Activated T-helper 9 cell treated with anti-CD3 and anti-CD28 coated beads, Interleukin-2, amount 50 U/mL, for 16 hours (primary cell): Measurements from ENCODE around the gene TNFSF10.

Source experiments
- DNase-seq: peaks from one replicate; pipeline ENCODE4 v3.0.0-alpha.2; 2020; ENCODE audit warnings: low read depth

Gene TNFSF10

DNA sequence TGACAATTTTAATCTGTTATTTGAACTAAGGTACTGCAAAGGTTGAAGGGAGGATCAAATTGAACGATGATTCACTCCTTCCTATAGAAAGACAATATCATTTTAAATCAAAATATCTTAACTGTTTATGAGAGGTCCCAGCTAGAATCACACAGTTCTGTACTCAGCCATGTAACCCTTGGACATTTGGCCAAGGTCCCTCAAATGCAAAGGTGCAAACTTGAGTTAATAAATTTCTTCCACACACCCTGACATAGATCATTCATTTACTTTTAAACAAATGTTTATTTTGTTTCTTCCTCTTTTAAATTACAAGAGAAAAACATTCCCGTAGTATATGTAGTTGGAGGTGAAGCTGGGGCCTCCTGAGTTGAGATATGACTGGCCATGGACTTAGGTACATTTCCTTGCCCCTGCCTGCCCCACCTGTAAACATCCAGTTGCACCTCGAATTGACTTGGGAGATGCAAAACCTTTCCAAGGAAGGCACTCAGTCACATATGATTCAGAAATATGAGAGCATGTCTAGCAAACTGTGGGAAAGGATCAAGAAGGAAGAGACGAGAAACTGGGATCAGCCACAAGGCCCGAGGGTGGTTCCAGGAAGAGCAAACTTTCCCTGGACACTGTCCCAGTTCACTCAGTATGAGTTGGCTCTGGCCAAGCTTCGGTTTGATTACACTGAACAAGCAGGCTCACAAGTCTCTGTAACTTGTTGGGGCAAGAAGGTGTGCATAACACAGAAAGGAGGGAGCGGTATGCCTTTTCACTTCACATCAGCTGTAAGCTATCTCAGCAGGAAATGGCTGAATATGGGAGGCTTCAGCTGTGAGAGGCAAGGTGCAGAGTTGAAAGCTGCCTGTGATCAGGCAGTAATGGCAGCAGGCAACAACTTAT lies 6.7 kb downstream of the TNFSF10 start:
- DNase-seq: no peak

DNA sequence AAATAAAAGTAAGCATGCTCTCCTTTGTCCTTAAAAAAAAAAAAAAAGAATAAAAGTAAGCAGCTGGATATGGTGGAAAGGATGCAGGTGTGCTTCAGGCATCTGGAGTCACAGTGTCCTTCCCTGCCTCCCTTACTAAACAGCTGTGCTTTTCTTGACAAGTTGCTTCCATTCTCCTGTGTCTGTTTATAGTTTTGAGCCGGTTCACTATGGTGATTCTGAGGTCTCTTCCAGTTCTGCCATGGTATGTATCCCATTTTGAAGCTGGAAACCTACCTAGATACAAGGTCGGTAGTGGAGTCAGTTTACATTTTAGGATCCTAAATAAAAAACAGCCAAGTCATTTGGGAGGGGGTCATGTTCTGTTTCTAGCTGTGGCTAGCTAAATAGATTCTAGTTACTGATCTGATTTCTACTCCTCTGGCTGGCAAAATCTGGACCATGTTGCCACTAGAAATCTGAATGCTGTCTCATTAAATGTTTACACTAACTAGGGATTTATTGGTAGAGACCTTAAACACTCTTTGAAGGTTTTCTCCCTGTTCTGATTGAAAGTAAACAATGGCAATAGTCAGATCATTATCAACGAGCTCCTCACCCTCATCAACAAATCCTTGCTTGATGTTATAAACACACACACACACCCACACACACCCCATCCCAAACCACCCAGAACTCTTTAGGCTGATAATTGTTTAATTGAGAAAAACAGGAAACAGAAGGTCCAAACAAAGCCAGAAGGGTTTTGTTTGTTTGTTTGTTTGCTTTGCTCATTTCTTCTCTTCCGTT lies 7.9 kb downstream of the TNFSF10 start:
- DNase-seq: no peak

DNA sequence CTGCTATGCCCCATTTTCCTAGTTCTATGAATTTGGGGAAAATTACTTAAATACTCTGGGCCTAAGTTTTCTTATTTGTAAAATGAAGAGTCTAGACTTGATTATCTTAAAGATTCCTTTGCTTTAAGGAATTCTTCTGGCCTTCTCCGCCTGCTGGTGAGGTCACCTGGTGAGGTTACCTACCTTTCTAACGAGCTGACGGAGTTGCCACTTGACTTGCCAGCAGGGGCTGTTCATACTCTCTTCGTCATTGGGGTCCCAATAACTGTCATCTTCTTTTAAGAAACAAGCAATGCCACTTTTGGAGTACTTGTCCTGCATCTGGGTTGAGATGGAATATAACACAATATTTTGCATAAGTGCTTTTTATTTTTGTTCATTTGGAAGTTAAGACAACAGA lies 8.6 kb downstream of the TNFSF10 start:
- DNase-seq: no peak

DNA sequence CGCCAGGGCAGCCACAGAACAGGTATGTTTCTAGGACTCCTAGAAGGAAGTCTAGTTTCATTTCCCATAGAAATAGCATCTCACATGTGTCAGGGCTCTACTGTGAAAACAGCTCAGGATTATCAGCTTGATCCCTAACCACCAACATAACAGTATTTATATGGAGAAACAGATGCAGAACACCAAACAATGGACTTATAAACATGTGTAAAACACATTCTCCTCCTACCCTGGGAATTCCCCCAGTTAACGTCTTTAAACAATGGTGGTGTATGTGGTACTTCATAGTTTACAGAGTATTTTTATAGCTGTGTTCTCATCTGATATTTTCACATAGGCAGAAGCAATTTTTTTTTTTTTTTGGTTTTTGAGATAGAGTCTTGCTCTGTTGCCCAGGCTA lies 9.7 kb downstream of the TNFSF10 start:
- DNase-seq: no peak

DNA sequence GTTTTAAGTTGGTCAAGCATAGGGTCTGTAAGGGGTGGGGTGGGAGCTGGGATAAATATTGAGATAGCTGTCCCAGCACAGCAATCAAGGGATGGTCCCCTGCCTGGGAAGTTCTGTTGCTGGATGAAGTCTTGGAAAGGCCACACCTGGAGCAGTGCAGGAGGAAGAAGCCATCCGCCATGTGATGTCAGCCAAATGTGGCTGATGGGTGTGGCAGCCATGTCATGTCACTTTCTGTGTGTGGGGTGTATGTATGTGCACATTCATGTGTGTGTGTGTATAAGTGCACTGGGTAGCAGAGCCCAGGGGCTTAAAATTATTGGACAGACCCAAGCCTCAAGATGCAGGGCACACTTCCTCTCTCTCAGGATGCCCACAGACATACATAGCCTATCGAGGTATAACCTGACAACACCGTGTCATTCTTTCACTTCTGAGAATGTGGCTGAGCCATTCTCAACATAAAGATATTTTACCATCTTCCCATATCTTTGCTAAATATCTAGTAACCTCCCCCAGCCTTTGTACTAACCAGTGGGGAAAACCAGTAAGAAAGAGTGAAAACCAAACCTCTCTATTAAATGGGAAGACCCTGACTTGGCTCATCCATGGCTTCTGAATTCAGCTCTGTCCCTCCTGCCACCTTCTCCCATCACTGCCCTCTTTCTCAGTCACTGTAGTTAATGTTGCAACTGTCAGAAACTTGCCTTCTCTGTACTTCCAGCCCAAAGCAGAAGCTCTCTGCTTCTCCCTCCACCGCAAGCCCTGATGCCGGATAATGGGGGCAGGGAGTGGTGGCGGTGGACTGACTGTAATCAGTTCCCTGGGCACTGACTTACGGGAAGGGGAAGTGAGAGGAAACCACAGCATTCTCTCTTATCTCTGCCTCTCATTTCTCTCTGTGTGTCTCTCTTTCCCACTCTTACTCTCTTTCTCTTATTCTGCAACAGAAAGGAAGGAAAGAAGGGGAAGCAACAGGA lies 11.2 kb downstream of the TNFSF10 start:
- peak; percentile 47 for DNase-seq

DNA sequence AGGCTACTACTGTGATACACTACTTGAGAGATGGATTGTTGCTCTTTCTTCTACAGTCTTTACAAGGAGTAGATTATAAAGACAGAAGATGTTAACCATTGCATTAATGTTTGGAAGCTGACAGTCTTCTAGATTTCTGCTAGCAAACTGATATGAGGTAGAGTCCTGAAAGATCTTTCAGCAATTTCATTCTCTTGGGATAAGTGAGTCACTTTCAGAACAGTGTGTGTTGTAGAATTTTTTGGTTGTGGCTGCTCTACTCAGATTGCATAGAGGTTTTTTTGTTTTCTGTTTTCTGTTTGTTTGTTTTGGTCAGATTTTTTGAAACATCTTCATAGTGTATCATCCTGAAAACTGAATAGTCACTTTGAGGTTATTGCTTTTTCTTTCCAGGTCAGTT lies 17.1 kb downstream of the TNFSF10 start:
- no peak for DNase-seq

DNA sequence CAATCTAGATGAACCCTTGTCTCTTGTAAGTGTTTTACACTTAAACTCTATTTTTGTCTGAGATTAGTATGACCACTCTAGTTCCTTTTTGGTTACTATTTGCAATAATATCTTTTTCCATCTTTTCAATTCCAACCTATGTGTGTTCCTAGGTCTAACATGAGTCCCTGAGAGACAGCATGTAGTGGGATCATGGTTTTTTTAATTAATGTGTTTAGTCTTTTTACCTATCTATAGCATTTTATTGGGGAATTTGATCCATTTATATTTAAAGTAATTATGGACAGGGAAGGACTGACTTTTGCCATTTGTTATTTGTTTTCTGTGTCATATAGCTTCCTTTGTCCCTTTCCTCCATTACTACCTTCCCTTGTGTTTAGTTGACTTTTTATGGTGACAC lies 21.7 kb downstream of the TNFSF10 start:
- no peak for DNase-seq

DNA sequence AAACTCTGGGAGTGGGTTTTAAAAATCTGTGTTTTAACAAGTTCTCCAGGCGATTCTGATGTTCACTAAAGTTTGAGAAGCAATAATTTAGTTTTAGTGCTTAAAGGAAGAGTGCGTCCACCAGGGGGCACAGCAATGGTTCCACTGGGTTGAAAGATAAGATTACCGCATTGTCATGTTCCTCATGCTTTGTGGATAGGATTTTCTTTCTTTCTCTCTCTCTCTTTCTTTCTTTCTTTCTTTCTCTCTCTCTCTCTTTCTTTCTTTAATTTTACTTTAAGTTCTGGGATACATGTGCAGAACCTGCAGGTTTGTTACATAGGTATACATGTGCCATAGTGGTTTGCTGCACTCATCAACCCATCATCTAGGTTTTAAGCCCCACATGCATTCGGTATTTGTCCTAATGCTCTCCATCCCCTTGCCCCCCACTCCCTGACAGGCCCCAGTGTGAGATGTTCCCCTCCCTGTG lies 33.0 kb downstream of the TNFSF10 start:
- peak; percentile 66 for DNase-seq

DNA sequence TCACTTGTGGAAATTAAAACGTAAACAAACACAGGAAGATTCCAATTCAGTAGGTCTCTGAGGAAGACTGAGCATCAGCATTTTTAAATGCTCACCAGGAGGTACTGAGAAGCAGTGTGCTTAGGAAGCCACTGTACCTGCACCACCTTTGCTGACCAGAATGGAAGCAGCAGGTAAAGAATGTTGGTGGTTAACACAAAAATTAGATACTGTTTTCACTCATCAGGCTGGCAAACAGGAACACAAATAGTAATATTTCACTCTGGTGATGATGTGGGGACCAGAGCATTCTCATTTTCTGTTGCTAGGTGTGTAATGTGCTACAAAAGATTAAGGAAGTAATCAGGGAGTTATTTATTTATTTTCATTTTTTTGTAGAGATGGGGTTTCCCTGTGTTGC lies 45.1 kb downstream of the TNFSF10 start:
- DNase-seq: no peak

DNA sequence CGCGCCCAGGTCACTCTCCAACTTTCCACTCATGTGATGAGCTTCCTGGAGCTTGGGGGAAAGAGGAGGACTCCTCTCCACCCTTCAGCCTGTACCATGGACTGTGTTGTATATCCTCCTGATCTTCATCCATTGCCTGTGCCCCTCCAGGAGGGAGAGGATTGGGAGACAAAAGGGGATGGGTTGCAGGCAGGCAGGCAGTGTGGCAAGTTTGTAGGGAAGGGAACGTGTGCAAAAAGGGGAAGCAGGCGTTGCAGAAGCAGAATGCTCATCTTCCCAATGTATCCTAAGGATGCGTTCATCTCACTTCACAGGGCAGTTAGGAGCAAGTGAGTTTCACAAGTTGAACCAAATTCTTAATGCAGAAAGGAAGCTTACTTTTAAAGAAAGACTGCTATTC lies 46.9 kb downstream of the TNFSF10 start:
- no peak for DNase-seq

DNA sequence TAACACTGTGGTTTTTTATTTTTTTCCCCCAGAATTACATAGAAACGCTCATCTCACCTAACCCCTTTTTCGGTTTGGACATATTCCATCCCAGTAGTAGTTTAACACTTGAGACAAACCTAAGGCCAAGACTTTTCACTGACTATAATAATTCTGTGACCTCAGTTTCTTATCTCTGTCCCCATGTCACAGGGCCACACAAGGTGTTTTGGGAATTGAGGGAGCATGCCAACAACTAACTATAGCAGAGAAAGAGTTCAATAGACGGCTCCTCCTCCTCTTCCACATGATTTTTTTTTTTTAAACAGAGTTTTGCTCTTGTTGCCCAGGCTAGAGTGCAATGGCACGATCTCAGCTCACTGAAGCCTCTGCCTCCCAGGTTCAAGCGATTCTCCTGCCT lies 47.5 kb downstream of the TNFSF10 start:
- no peak for DNase-seq

- no peak for DNase-seq
Measured at GRCh38 chr3:172471903-172472302, 51.3 kb downstream of the TNFSF10 start.

- no peak for DNase-seq
Measured at GRCh38 chr3:172470588-172470987, 52.6 kb downstream of the TNFSF10 start.

- no peak for DNase-seq
Measured at GRCh38 chr3:172467170-172467824, 55.9 kb downstream of the TNFSF10 start.

DNA sequence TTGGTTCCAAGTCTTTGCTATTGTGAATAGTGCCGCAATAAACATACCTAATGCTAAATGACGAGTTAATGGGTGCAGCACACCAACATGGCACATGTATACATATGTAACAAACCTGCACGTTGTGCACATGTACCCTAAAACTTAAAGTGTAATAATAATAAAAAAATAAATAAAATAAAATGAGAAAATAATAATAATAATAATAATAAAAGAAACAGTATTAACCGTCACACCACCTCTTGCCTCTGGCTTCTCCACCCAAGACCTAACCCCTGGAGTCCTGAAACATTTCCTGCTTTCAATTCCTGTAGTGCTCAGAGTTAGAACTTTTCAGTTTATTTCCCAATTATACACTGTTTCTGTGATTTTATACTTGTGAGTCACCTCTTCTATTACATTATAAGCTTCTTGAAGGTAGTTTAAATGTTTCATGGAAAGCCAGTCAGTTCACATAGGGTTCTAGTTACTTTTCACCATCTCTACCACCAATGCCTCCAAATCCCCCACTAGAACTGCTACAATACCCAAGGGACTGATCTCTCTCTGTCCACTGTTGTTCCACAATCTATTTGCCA lies 56.6 kb downstream of the TNFSF10 start:
- no peak for DNase-seq

DNA sequence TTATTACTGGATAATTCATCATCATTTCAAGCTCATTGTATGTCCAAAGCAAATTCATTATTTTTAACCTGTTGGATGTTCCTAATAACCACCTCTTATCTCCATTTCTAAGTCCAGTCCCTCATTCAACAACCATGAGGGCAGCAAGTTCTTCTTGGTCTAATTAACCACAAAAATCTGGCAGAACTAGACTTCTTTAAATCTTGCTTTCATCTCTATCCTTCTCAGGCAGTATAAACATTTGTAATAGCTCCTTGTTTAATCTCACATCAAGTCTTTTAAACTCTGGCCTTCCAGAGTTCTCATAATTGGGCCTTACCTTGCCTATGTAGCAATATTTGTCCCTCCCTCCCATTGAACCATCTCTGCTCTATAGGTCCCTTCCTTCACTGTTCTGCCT lies 57.9 kb downstream of the TNFSF10 start:
- DNase-seq: no peak

- DNase-seq: no peak
Measured at GRCh38 chr3:172464306-172464705, 58.9 kb downstream of the TNFSF10 start.

GRCh38 chr3:172461530-172462138 lies 61.6 kb downstream of the TNFSF10 start:
- no peak for DNase-seq

- no peak for DNase-seq
Measured at GRCh38 chr3:172456404-172456803, 66.8 kb downstream of the TNFSF10 start.
